B cell (primary cell): Measurements from ENCODE around the gene EFCAB12. TPM values are rescaled to one million over a fixed set of nuclear protein-coding genes. Genes with fewer than 3 reads are reported as not detected.

Experiments
- ATAC-seq: fragments of 200-7000 bp; cut with Tn5 transposase; one replicate; pipeline ENCODE4 v1.10.0; 2021; ENCODE audit warnings: low read depth, mild to moderate bottlenecking, moderate number of reproducible peaks, moderate library complexity
- CTCF ChIA-PET: fragments of 350-600 bp; sonication (Branson Sonifier 250); formaldehyde crosslinking; loops from one replicate; lab custom pipeline; 2021; ENCODE audit warnings: antibody characterized with exemption, inconsistent platforms; lab: Charles Lee
- POLR2A ChIA-PET: fragments of 350-600 bp; sonication (Branson Sonifier 250); formaldehyde crosslinking; loops from one replicate; lab custom pipeline; 2021; ENCODE audit warnings: antibody characterized with exemption; lab: Charles Lee
- DNase-seq: peaks from one replicate; pipeline ENCODE4 v3.0.0; 2013
- H2AFZ ChIP-seq: 2 replicates; pipeline ENCODE4 v1.6.1; 2012; ENCODE audit warnings: mild to moderate bottlenecking, low read depth, low read length; ENCODE audit not compliant: insufficient read depth, poor library complexity, severe bottlenecking
- H3K27ac ChIP-seq, 2 donors: 1 replicate in 1 of 2; 2 replicates in 1 of 2; pipeline ENCODE4 v1.5.1; 2012 to 2013; ENCODE audit warnings: low read length in 2 of 2, mild to moderate bottlenecking in 2 of 2, moderate library complexity in 1 of 2
- H3K27me3 ChIP-seq, 4 experiments: fragments of 200-600 bp in 1 of 4; sonication (generic) in 1 of 4; replicated peaks in 1 of 4; 1 replicate in 2 of 4; 2 replicates in 2 of 4; pipeline versions ENCODE4 v1.6.1 to v1.7.0; 2013 to 2016; ENCODE audit warnings: low read length in 3 of 4, mild to moderate bottlenecking in 2 of 4, mixed read lengths in 1 of 4, moderate library complexity in 1 of 4; ENCODE audit not compliant: insufficient read depth in 4 of 4, control insufficient read depth in 3 of 4; ENCODE audit errors: control extremely low read depth in 1 of 4
- H3K36me3 ChIP-seq, 2 experiments: replicated peaks in 1 of 2; 1 replicate in 1 of 2; 2 replicates in 1 of 2; pipeline versions ENCODE4 v1.6.1 to v1.7.1; 2013; ENCODE audit warnings: low read length in 1 of 2; ENCODE audit not compliant: insufficient read depth in 2 of 2, control insufficient read depth in 1 of 2; ENCODE audit errors: control extremely low read depth in 1 of 2, extremely low read depth in 1 of 2
- H3K4me1 ChIP-seq, 2 donors: fragments of 200-600 bp in 1 of 2; sonication (generic) in 1 of 2; 1 replicate in 1 of 2; 2 replicates in 1 of 2; pipeline versions ENCODE4 v1.5.1 to v1.6.1; 2013 to 2017; ENCODE audit warnings: low read length in 2 of 2; ENCODE audit not compliant: control insufficient read depth in 2 of 2, insufficient read depth in 2 of 2
- H3K4me2 ChIP-seq: replicated peaks from 2 replicates; pipeline ENCODE3; 2012; ENCODE audit warnings: mild to moderate bottlenecking, low read depth, low read length; ENCODE audit not compliant: poor library complexity, severe bottlenecking
- H3K4me3 ChIP-seq, 5 experiments: fragments of 200-600 bp in 1 of 5; sonication (generic) in 1 of 5; 1 replicate in 3 of 5; 2 replicates in 2 of 5; pipeline versions ENCODE4 v1.5.1 to v1.7.0; 2011 to 2016; ENCODE audit warnings: low read length in 4 of 5, mild to moderate bottlenecking in 4 of 5, low read depth in 2 of 5, control low read depth in 1 of 5, moderate library complexity in 1 of 5; ENCODE audit not compliant: insufficient read depth in 1 of 5; ENCODE audit errors: control extremely low read depth in 1 of 5, extremely low read depth in 1 of 5
- H3K79me2 ChIP-seq: fragments of 200-600 bp; sonication (generic); one replicate; pipeline ENCODE4 v1.6.0; 2016; ENCODE audit warnings: low read length; ENCODE audit not compliant: control insufficient read depth, insufficient read depth
- H3K9ac ChIP-seq: fragments of 200-600 bp; sonication (generic); 2 replicates; pipeline ENCODE4 v1.6.1; 2017; ENCODE audit warnings: mild to moderate bottlenecking, low read length, moderate library complexity
- H3K9me3 ChIP-seq, 3 donors: one replicate each; pipeline versions ENCODE4 v1.6.1 to v1.7.1; 2013; ENCODE audit warnings: low read length in 2 of 3; ENCODE audit not compliant: control insufficient read depth in 2 of 3, insufficient read depth in 1 of 3; ENCODE audit errors: control extremely low read depth in 1 of 3
- H4K20me1 ChIP-seq: 2 replicates; pipeline ENCODE4 v1.6.0; 2012; ENCODE audit warnings: mild to moderate bottlenecking, low read length; ENCODE audit not compliant: insufficient read depth, control insufficient read depth, poor library complexity, severe bottlenecking
- H3K27ac Mint-ChIP-seq: one replicate; pipeline ENCODE4 v1.8.0; 2021; ENCODE audit warnings: mixed read lengths
- H3K27me3 Mint-ChIP-seq: one replicate; pipeline ENCODE4 v1.8.0; 2021; ENCODE audit warnings: mixed read lengths
- H3K4me1 Mint-ChIP-seq: one replicate; pipeline ENCODE4 v1.8.0; 2021; ENCODE audit warnings: mixed read lengths
- H3K4me3 Mint-ChIP-seq: one replicate; pipeline ENCODE4 v1.8.0; 2021; ENCODE audit warnings: mixed read lengths
- H3K9me3 Mint-ChIP-seq: one replicate; pipeline ENCODE4 v1.8.0; 2022; ENCODE audit warnings: mixed read lengths; ENCODE audit not compliant: insufficient read depth
- CTCF ChIP-seq: fragments of 200-600 bp; IDR thresholded peaks from one replicate; pipeline ENCODE4 v1.8.0; 2022; ENCODE audit warnings: antibody characterized with exemption, mild to moderate bottlenecking
- EZH2 ChIP-seq: IDR thresholded peaks from 2 replicates; pipeline ENCODE4 v1.6.1; 2012; ENCODE audit warnings: borderline replicate concordance, low read depth, mild to moderate bottlenecking, moderate library complexity, low read length; ENCODE audit not compliant: insufficient read depth, poor library complexity, severe bottlenecking
- WGBS: methylation state at CpG from one replicate; pipeline ENCODE4 v1.1.5; 2013; ENCODE audit warnings: missing lambda C conversion rate; ENCODE audit not compliant: insufficient coverage; 5-methylcytosine and 5-hydroxymethylcytosine counted together
- intact Hi-C: fragments of 100-400 bp; cut with micrococcal nuclease; formaldehyde crosslinking; loops from one replicate; pipeline ENCODE4 v1.10.0; 2022
- polyA plus RNA-seq: library from polyadenylated mRNA; depleted of rRNA; stranded (reverse); fragments of >200 nt; gene quantifications from 2 replicates; pipeline ENCODE4 v1.2.3, GENCODE V29; 2012
- total RNA-seq, 2 donors: library from RNA; stranded (reverse); fragments of 120-200 nt in 1 of 2; gene quantifications; 1 replicate in 1 of 2; 2 replicates in 1 of 2; pipeline versions ENCODE4 v1.2.3 to v1.2.4, GENCODE V29; 2013 to 2022

EFCAB12 gene
- total and polyA plus RNA-seq, 2 donors (not counting 1 experiment from before 2014, with no cell fraction given) = 3.5 to 6.5 TPM

DNA sequence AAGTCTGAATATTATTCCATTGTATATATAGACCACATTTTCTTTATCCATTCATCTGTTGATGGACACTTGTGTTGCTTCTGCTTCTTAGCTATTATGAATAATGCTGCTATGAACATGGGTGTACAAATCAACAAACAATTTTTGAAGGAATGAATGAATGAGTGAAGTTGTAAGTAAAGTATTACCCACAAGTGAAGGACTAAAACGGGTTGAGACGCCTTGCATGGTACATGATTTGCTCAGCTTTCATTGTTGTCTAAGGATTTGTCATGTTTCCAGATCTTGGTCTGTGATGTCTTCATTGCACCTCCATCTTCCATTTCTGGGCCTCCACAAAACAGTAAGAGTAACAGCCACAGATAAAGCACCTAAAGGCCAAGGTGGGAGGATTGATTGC is 32.1 kb upstream of the EFCAB12 start:
- DNase-seq (no peak), ATAC-seq (no peak)
- no peak overlapping the region for H3K9ac ChIP-seq
- Mint-ChIP-seq H3K9me3 (no peaks in the 10 kb centered on the region), H3K4me3 (no peak overlapping the region), H3K4me1 (no peaks in the 10 kb centered on the region), H3K27me3 (no peaks in the 10 kb centered on the region), H3K27ac (no peak overlapping the region)
- no peaks in the 10 kb centered on the region for H3K79me2 ChIP-seq
- no peak overlapping the region for H3K27ac ChIP-seq
- WGBS = 83% methylated on average over 2 of the region's 2 CpGs
- H3K4me2 ChIP-seq = no peak overlapping the region
- ChIA-PET POLR2A (no interaction called here), CTCF (no interaction called here)
- TF ChIP-seq CTCF (no peak), EZH2 (no peak)
- H3K9me3 ChIP-seq = no peaks in the 10 kb centered on the region
- no peak overlapping the region for H2AFZ ChIP-seq
- no peaks in the 10 kb centered on the region for H3K4me1 ChIP-seq
- H4K20me1 ChIP-seq = no peaks in the 10 kb centered on the region
- intact Hi-C loops = no loop called here
- H3K36me3 ChIP-seq = peaks cover 1 to 10% of the 10 kb centered on the region in 2 experiments
- H3K27me3 ChIP-seq = no peaks in the 10 kb centered on the region
- H3K4me3 ChIP-seq = no peak overlapping the region

DNA sequence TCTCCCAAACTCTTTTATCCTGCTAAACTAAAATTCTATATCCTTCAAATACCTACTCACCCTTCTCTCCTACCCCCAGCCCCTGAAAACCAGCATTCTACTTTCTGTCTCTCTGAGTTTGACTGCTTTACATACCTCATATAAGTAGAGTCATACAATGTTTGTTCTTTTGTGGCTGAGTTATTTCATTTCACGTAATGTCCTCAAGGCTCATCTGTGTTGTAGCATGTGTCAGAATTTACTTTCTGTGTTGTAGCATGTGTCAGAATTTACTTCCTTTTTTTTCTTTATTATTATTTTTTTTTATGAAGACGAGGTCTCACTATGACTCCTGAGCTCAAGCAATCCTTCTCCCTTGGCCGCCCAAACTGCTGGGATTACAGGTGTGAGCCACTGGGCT is 31.7 kb upstream of the EFCAB12 start:
- H3K4me1 ChIP-seq = no peaks in the 10 kb centered on the region
- H3K27ac ChIP-seq = no peak overlapping the region
- Mint-ChIP-seq H3K27ac (no peak overlapping the region), H3K27me3 (no peaks in the 10 kb centered on the region), H3K9me3 (no peaks in the 10 kb centered on the region), H3K4me3 (no peak overlapping the region), H3K4me1 (no peaks in the 10 kb centered on the region)
- ChIA-PET CTCF (no interaction called here), POLR2A (no interaction called here)
- TF ChIP-seq CTCF = no peak
- no peak for TF ChIP-seq EZH2
- H3K9ac ChIP-seq = no peak overlapping the region
- H3K4me2 ChIP-seq = no peak overlapping the region
- peaks cover 1 to 8% of the 10 kb centered on the region in 2 experiments for H3K36me3 ChIP-seq
- H3K27me3 ChIP-seq = no peaks in the 10 kb centered on the region
- no CpG with 5 or more reads among the region's 3 CpGs for WGBS
- no peak overlapping the region for H3K4me3 ChIP-seq
- ATAC-seq (no peak), DNase-seq (no peak)
- no peaks in the 10 kb centered on the region for H4K20me1 ChIP-seq
- intact Hi-C loops = no loop called here
- H3K79me2 ChIP-seq = no peaks in the 10 kb centered on the region
- no peaks in the 10 kb centered on the region for H3K9me3 ChIP-seq
- H2AFZ ChIP-seq = no peak overlapping the region
